Trophoblast cell (in vitro differentiated cells and primary cell): ENCODE results near the gene FXN. TPM values are rescaled to one million over a fixed set of nuclear protein-coding genes. Genes with fewer than 3 reads are reported as not detected.
"Not testable (repeated sequence)": the region's sequence is repeated elsewhere in the genome, so short reads cannot be mapped to it uniquely, and the experiment has no call there.

Experiments used
- DNase-seq, 2 donors: peaks; one replicate each; pipeline ENCODE4 v3.0.0-alpha.2; 2016
- H2AFZ ChIP-seq: 2 replicates; pipeline ENCODE4 v1.6.1; 2013; ENCODE audit warnings: low read length, moderate library complexity, mild to moderate bottlenecking; ENCODE audit not compliant: insufficient read depth, poor library complexity
- H2AK5ac ChIP-seq: 2 replicates; pipeline ENCODE4 v1.6.1; 2013; ENCODE audit warnings: mild to moderate bottlenecking, low read length
- H2BK120ac ChIP-seq: 2 replicates; pipeline ENCODE4 v1.6.1; 2013; ENCODE audit warnings: low read length, mild to moderate bottlenecking, moderate library complexity; ENCODE audit not compliant: insufficient read depth, poor library complexity
- H2BK12ac ChIP-seq: 2 replicates; pipeline ENCODE4 v1.6.1; 2013; ENCODE audit warnings: mild to moderate bottlenecking, low read length, moderate library complexity
- H2BK5ac ChIP-seq: 2 replicates; pipeline ENCODE4 v1.6.1; 2013; ENCODE audit warnings: low read length, low read depth, moderate library complexity, mild to moderate bottlenecking; ENCODE audit not compliant: poor library complexity
- H3K14ac ChIP-seq: 2 replicates; pipeline ENCODE4 v1.6.1; 2013; ENCODE audit warnings: mild to moderate bottlenecking, low read length
- H3K18ac ChIP-seq: 2 replicates; pipeline ENCODE4 v1.6.1; 2013; ENCODE audit warnings: mild to moderate bottlenecking, low read length
- H3K23ac ChIP-seq: 2 replicates; pipeline ENCODE4 v1.6.1; 2013; ENCODE audit warnings: low read length
- H3K27ac ChIP-seq: 2 replicates; pipeline ENCODE4 v1.5.1; 2013; ENCODE audit warnings: low read depth, mild to moderate bottlenecking, inconsistent platforms, low read length, moderate library complexity
- H3K27me3 ChIP-seq: 2 replicates; pipeline ENCODE4 v1.6.1; 2013; ENCODE audit warnings: inconsistent platforms, mild to moderate bottlenecking, low read length, moderate library complexity; ENCODE audit not compliant: insufficient read depth
- H3K36me3 ChIP-seq, 2 experiments: 1 replicate in 1 of 2; 2 replicates in 1 of 2; pipeline ENCODE4 v1.6.1; 2013; ENCODE audit warnings: low read length in 2 of 2, mild to moderate bottlenecking in 2 of 2, moderate library complexity in 1 of 2; ENCODE audit not compliant: insufficient read depth in 2 of 2, control insufficient read depth in 1 of 2
- H3K4ac ChIP-seq: 2 replicates; pipeline ENCODE4 v1.6.1; 2013; ENCODE audit warnings: low read depth, mild to moderate bottlenecking, low read length, moderate library complexity
- H3K4me1 ChIP-seq, 2 experiments: 1 replicate in 1 of 2; 2 replicates in 1 of 2; pipeline ENCODE4 v1.6.1; 2013; ENCODE audit warnings: low read length in 2 of 2, mild to moderate bottlenecking in 2 of 2, moderate library complexity in 1 of 2; ENCODE audit not compliant: insufficient read depth in 2 of 2, control insufficient read depth in 1 of 2
- H3K4me2 ChIP-seq: 2 replicates; pipeline ENCODE4 v1.6.1; 2013; ENCODE audit warnings: inconsistent platforms, mild to moderate bottlenecking, low read length, moderate library complexity
- H3K4me3 ChIP-seq: 2 replicates; pipeline ENCODE4 v1.5.1; 2013; ENCODE audit warnings: mild to moderate bottlenecking, low read depth, low read length, inconsistent platforms
- H3K79me1 ChIP-seq: one replicate; pipeline ENCODE4 v1.6.1; 2013; ENCODE audit warnings: low read length
- H3K79me2 ChIP-seq: 2 replicates; pipeline ENCODE4 v1.6.1; 2013; ENCODE audit warnings: low read length, mild to moderate bottlenecking; ENCODE audit not compliant: control insufficient read depth, insufficient read depth, poor library complexity
- H3K9ac ChIP-seq: 2 replicates; pipeline ENCODE4 v1.6.1; 2013; ENCODE audit warnings: mild to moderate bottlenecking, low read length
- H3K9me3 ChIP-seq: 2 replicates; pipeline ENCODE4 v1.6.1; 2013; ENCODE audit warnings: low read depth, mild to moderate bottlenecking, control low read depth, inconsistent platforms, low read length; ENCODE audit not compliant: insufficient read depth
- H4K12ac ChIP-seq: 2 replicates; pipeline ENCODE4 v1.6.1; 2013; ENCODE audit warnings: low read depth, mild to moderate bottlenecking, low read length, moderate library complexity
- H4K8ac ChIP-seq: 2 replicates; pipeline ENCODE4 v1.6.1; 2013; ENCODE audit warnings: low read depth, mild to moderate bottlenecking, low read length, moderate library complexity
- H4K91ac ChIP-seq: one replicate; pipeline ENCODE4 v1.6.1; 2013; ENCODE audit warnings: low read depth, mild to moderate bottlenecking, low read length, moderate library complexity
- WGBS: extraction: QIAGEN DNeasy Blood & Tissue Kit; methylation state at CpG from one replicate; pipeline ENCODE4 v1.1.7; 2013; ENCODE audit warnings: missing lambda C conversion rate; ENCODE audit not compliant: insufficient read length, insufficient coverage; ENCODE audit errors: extremely low coverage; 5-methylcytosine and 5-hydroxymethylcytosine counted together
- polyA plus RNA-seq: library from polyadenylated mRNA; stranded (reverse); fragments of 200-250 nt; gene quantifications from 2 replicates; pipeline ENCODE4 v1.2.3, GENCODE V29; 2013

The FXN gene
- 10.1 and 11.3 TPM in 2 replicates for polyA plus RNA-seq

DNA sequence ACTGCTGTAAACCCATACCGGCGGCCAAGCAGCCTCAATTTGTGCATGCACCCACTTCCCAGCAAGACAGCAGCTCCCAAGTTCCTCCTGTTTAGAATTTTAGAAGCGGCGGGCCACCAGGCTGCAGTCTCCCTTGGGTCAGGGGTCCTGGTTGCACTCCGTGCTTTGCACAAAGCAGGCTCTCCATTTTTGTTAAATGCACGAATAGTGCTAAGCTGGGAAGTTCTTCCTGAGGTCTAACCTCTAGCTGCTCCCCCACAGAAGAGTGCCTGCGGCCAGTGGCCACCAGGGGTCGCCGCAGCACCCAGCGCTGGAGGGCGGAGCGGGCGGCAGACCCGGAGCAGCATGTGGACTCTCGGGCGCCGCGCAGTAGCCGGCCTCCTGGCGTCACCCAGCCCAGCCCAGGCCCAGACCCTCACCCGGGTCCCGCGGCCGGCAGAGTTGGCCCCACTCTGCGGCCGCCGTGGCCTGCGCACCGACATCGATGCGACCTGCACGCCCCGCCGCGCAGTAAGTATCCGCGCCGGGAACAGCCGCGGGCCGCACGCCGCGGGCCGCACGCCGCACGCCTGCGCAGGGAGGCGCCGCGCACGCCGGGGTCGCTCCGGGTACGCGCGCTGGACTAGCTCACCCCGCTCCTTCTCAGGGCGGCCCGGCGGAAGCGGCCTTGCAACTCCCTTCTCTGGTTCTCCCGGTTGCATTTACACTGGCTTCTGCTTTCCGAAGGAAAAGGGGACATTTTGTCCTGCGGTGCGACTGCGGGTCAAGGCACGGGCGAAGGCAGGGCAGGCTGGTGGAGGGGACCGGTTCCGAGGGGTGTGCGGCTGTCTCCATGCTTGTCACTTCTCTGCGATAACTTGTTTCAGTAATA lies at the start of gene FXN:
TSS of gene FXN (plus strand) at position 315 of the 871 bp plus-strand sequence. CDS start at position 346, 31 bp downstream.
- no peaks in the 10 kb centered on the region for H3K27me3 ChIP-seq
- H2AFZ ChIP-seq = peak within 1 kb of the TSS; percentile 53
- H3K9me3 ChIP-seq = no peaks in the 10 kb centered on the region
- peak within 1 kb of the TSS; percentile 85 for H4K91ac ChIP-seq
- H4K8ac ChIP-seq = peak within 1 kb of the TSS; percentile 40
- peak within 1 kb of the TSS; percentile 83 for H3K9ac ChIP-seq
- H3K23ac ChIP-seq = no peak within 1 kb of the TSS
- peak within 1 kb of the TSS; percentile 89 for H3K18ac ChIP-seq
- peak within 1 kb of the TSS; percentile 51 for H4K12ac ChIP-seq
- DNase-seq = peak; percentile 78 to 88
- peaks cover 8% of the 10 kb centered on the region for H3K79me2 ChIP-seq
- H2BK12ac ChIP-seq = no peak within 1 kb of the TSS
- H3K4me2 ChIP-seq = peak within 1 kb of the TSS; percentile 86
- peak within 1 kb of the TSS; percentile 61 for H3K14ac ChIP-seq
- peak within 1 kb of the TSS; percentile 86 for H3K4me3 ChIP-seq
- peak within 1 kb of the TSS; percentile 87 for H3K27ac ChIP-seq
- no CpG with 5 or more reads among the region's 75 CpGs for WGBS
- peaks cover 4% of the 10 kb centered on the region for H3K79me1 ChIP-seq
- peak within 1 kb of the TSS; percentile 79 for H2BK120ac ChIP-seq
- H3K4ac ChIP-seq = peak within 1 kb of the TSS; percentile 43
- H2BK5ac ChIP-seq = peak within 1 kb of the TSS; percentile 75
- peaks cover 2 to 10% of the 10 kb centered on the region in 2 experiments for H3K4me1 ChIP-seq
- H2AK5ac ChIP-seq = no peak within 1 kb of the TSS
- no peaks in the 10 kb centered on the region for H3K36me3 ChIP-seq

- not testable (repeated sequence) for H3K4me1 ChIP-seq, H3K79me1 ChIP-seq, H2BK12ac ChIP-seq, H3K27ac ChIP-seq, H3K27me3 ChIP-seq, DNase-seq, H4K8ac ChIP-seq, H3K9ac ChIP-seq, H3K79me2 ChIP-seq, H3K4me3 ChIP-seq, H2BK5ac ChIP-seq, H4K12ac ChIP-seq, H2AFZ ChIP-seq, H3K4ac ChIP-seq, H4K91ac ChIP-seq, H3K9me3 ChIP-seq, H3K36me3 ChIP-seq, H3K18ac ChIP-seq, H2AK5ac ChIP-seq, H2BK120ac ChIP-seq, H3K23ac ChIP-seq, H3K14ac ChIP-seq, H3K4me2 ChIP-seq
- no CpG with 5 or more reads among the region's 7 CpGs for WGBS
Observed at GRCh38 chr9:68986949-68987348, 48.6 kb upstream of the FXN start.

DNA sequence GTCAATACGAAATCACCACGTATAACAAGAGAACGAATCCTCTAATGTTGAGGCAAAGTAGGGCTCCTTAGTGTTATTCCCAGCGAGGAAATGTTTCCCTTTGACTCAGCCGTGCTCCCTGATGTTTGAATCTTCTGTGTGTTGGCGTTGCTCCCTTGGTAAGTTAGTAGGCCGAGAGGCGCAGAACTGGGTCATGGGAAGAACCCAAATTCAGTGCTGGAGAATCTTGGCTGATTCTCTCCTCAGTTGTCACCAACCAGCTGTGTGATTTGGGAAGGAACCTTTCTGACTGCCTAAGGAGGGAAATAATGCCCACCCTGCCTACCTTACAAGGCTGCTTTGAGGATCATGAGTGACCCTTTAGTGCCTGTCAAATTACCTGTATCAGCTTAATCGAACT lies 44.1 kb upstream of the FXN start:
- H3K23ac ChIP-seq = no peak overlapping the region
- H4K12ac ChIP-seq = no peak overlapping the region
- no CpG with 5 or more reads among the region's 9 CpGs for WGBS
- DNase-seq = no peak
- H4K91ac ChIP-seq = no peak overlapping the region
- H3K79me2 ChIP-seq = no peaks in the 10 kb centered on the region
- no peak overlapping the region for H3K27ac ChIP-seq
- no peak overlapping the region for H3K18ac ChIP-seq
- H3K4me3 ChIP-seq = no peak overlapping the region
- no peak overlapping the region for H2BK12ac ChIP-seq
- no peaks in the 10 kb centered on the region for H3K36me3 ChIP-seq
- H3K79me1 ChIP-seq = no peaks in the 10 kb centered on the region
- H3K27me3 ChIP-seq = no peaks in the 10 kb centered on the region
- no peak overlapping the region for H3K14ac ChIP-seq
- H3K9me3 ChIP-seq = no peaks in the 10 kb centered on the region
- H3K4me2 ChIP-seq = no peak overlapping the region
- H4K8ac ChIP-seq = no peak overlapping the region
- H3K9ac ChIP-seq = no peak overlapping the region
- H2AK5ac ChIP-seq = no peak overlapping the region
- no peak overlapping the region for H2BK5ac ChIP-seq
- no peak overlapping the region for H2AFZ ChIP-seq
- H3K4ac ChIP-seq = no peak overlapping the region
- H2BK120ac ChIP-seq = no peak overlapping the region
- no peaks in the 10 kb centered on the region for H3K4me1 ChIP-seq

DNA sequence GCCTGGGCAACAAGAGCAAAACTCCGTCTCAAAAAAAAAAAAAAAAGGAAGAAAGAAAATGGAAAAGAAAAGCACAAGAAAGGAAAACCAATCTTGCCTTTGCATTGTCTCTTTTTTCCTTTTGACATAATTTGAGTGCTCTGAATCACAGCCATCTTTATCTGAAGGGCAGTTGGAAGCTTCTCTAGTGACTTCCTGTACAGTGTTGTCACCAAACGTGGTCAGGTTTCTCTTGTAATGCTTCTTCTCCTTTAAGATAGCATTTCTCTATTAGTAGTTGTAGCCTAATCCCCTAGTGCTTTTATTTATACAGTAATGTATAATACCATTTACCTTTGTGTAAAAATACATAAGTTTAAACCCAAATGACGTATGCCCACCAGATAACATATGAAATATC lies 39.8 kb upstream of the FXN start:
- Histone ChIP-seq H3K9me3 (no peaks in the 10 kb centered on the region), H3K27ac (no peak overlapping the region), H3K18ac (no peak overlapping the region), H2BK5ac (no peak overlapping the region), H2BK12ac (no peak overlapping the region), H2AFZ (no peak overlapping the region), H2AK5ac (no peak overlapping the region), H3K79me2 (no peaks in the 10 kb centered on the region), H3K4me1 (no peaks in the 10 kb centered on the region), H3K79me1 (no peaks in the 10 kb centered on the region), H3K23ac (no peak overlapping the region), H3K4me2 (no peak overlapping the region), H3K4me3 (no peak overlapping the region), H3K27me3 (no peaks in the 10 kb centered on the region), H4K12ac (no peak overlapping the region), H3K4ac (no peak overlapping the region), H3K36me3 (no peaks in the 10 kb centered on the region), H4K8ac (no peak overlapping the region), H3K14ac (no peak overlapping the region), H2BK120ac (no peak overlapping the region), H3K9ac (no peak overlapping the region), H4K91ac (no peak overlapping the region)
- no peak for DNase-seq
- no CpG with 5 or more reads among the region's 3 CpGs for WGBS
